A673 (cell line): Measurements from ENCODE around the gene CRACDL.

ENCODE experiments used
- EZH2 ChIP-seq: fragments of 200-600 bp; sonication (generic); IDR thresholded peaks from 2 replicates; pipeline ENCODE4 v1.6.1; 2017; ENCODE audit warnings: borderline replicate concordance, low read depth, mild to moderate bottlenecking, mixed read lengths, antibody characterized with exemption, low read length; ENCODE audit not compliant: poor library complexity, severe bottlenecking
- TF ChIP-seq, protein P1 (sequence below): fragments of 300-800, 200-600 bp; sonication (generic); conservative IDR thresholded peaks from 2 replicates; pipeline ENCODE4 v1.5.1; 2017; ENCODE audit warnings: low read depth, mild to moderate bottlenecking, antibody characterized with exemption, low read length, moderate library complexity, mixed read lengths

DNA sequence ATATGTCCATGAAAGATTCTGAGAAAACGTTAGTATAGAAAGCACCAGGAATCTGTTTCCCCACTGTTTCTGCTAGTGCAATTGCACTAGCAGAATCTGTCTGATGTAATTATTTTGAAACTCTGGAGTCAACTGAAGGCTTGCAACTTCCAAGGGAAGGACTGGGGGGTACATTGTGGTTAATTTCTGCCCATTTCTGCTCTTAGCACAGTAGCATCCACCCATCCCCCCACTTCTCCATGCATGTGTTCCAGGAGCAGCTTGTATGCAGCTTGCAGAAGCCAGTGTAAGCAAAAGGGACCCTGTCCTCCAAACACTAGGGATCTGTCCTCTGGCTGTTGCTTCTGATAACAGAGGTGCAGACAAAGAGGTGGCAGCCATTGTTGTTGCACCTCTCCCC, 74.4 kb downstream of the CRACDL start:
- TF ChIP-seq, protein P1, sequence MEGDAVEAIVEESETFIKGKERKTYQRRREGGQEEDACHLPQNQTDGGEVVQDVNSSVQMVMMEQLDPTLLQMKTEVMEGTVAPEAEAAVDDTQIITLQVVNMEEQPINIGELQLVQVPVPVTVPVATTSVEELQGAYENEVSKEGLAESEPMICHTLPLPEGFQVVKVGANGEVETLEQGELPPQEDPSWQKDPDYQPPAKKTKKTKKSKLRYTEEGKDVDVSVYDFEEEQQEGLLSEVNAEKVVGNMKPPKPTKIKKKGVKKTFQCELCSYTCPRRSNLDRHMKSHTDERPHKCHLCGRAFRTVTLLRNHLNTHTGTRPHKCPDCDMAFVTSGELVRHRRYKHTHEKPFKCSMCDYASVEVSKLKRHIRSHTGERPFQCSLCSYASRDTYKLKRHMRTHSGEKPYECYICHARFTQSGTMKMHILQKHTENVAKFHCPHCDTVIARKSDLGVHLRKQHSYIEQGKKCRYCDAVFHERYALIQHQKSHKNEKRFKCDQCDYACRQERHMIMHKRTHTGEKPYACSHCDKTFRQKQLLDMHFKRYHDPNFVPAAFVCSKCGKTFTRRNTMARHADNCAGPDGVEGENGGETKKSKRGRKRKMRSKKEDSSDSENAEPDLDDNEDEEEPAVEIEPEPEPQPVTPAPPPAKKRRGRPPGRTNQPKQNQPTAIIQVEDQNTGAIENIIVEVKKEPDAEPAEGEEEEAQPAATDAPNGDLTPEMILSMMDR = no peak
- TF ChIP-seq EZH2 = no peak
